IMR-90 (cell line): ENCODE data around the gene CHSY3.

Experiments used
- CEBPB ChIP-seq: IDR thresholded peaks from 2 replicates; pipeline ENCODE4 v1.6.1; 2012; ENCODE audit warnings: low read depth, low read length, improper control_type of control experiment
- CHD1 ChIP-seq: IDR thresholded peaks from 2 replicates; pipeline ENCODE4 v1.6.1; 2012; ENCODE audit warnings: low read depth, low read length, improper control_type of control experiment
- FOS ChIP-seq: fragments of 150-350 bp; IDR thresholded peaks from 2 replicates; pipeline ENCODE4 v1.6.1; 2016; ENCODE audit warnings: low read depth, low read length
- MAFK ChIP-seq: IDR thresholded peaks from 2 replicates; pipeline ENCODE4 v1.6.1; 2012; ENCODE audit warnings: low read depth, low read length, improper control_type of control experiment
- MAZ ChIP-seq: IDR thresholded peaks from 2 replicates; pipeline ENCODE4 v1.6.1; 2012; ENCODE audit warnings: low read depth, mild to moderate bottlenecking, low read length, improper control_type of control experiment, moderate library complexity, borderline replicate concordance
- MXI1 ChIP-seq: IDR thresholded peaks from 2 replicates; pipeline ENCODE4 v1.6.1; 2012; ENCODE audit warnings: low read depth, mild to moderate bottlenecking, low read length, moderate library complexity, borderline replicate concordance
- POLR2A ChIP-seq: IDR thresholded peaks from 2 replicates; pipeline ENCODE4 v1.6.1; 2012; ENCODE audit warnings: mild to moderate bottlenecking, low read depth, low read length
- RAD21 ChIP-seq: IDR thresholded peaks from 2 replicates; pipeline ENCODE4 v1.6.1; 2012; ENCODE audit warnings: low read length, improper control_type of control experiment
- RFX5 ChIP-seq: IDR thresholded peaks from 2 replicates; pipeline ENCODE4 v1.8.0; 2012; ENCODE audit warnings: low read depth, mild to moderate bottlenecking, low read length, moderate library complexity
- TF ChIP-seq, protein P1 (sequence below): conservative IDR thresholded peaks from 2 replicates; pipeline ENCODE4 v1.5.1; 2012; ENCODE audit warnings: mild to moderate bottlenecking, low read depth, low read length, improper control_type of control experiment
- TF ChIP-seq, protein P2 (sequence below): fragments of 150-350 bp; IDR thresholded peaks from 2 replicates; pipeline ENCODE4 v1.6.1; 2017; ENCODE audit warnings: mild to moderate bottlenecking, antibody characterized with exemption, low read length, low read depth

DNA sequence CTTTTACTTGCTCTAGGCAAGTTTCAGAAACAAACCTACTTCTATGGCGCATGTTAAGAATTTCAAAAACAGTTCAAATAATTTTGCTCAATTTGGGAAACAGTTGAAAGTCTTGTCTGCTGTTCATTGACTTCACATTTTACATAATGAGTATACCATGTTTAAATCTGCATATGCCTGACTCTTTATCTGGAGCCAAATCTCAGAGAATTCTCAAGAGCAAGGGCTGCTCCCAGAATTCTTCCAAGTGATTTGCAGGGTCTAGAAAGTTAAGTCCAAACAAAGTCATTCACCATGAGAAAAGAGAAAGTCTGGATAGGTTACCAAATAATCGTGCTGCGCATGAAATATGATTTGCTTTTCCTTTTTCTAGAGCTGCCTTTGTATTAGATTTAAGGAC, 160.2 kb downstream of the CHSY3 start:
- TF ChIP-seq RAD21: no peak
- TF ChIP-seq, protein P1, sequence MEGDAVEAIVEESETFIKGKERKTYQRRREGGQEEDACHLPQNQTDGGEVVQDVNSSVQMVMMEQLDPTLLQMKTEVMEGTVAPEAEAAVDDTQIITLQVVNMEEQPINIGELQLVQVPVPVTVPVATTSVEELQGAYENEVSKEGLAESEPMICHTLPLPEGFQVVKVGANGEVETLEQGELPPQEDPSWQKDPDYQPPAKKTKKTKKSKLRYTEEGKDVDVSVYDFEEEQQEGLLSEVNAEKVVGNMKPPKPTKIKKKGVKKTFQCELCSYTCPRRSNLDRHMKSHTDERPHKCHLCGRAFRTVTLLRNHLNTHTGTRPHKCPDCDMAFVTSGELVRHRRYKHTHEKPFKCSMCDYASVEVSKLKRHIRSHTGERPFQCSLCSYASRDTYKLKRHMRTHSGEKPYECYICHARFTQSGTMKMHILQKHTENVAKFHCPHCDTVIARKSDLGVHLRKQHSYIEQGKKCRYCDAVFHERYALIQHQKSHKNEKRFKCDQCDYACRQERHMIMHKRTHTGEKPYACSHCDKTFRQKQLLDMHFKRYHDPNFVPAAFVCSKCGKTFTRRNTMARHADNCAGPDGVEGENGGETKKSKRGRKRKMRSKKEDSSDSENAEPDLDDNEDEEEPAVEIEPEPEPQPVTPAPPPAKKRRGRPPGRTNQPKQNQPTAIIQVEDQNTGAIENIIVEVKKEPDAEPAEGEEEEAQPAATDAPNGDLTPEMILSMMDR: no peak
- TF ChIP-seq MAZ: no peak
- no peak for TF ChIP-seq POLR2A
- TF ChIP-seq, protein P2, sequence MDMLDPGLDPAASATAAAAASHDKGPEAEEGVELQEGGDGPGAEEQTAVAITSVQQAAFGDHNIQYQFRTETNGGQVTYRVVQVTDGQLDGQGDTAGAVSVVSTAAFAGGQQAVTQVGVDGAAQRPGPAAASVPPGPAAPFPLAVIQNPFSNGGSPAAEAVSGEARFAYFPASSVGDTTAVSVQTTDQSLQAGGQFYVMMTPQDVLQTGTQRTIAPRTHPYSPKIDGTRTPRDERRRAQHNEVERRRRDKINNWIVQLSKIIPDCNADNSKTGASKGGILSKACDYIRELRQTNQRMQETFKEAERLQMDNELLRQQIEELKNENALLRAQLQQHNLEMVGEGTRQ: no peak
- TF ChIP-seq RFX5: no peak
- no peak for TF ChIP-seq MXI1
- no peak for TF ChIP-seq CEBPB
- no peak for TF ChIP-seq MAFK
- no peak for TF ChIP-seq FOS
- TF ChIP-seq CHD1: no peak
